NCI-H226 (cell line): Measurements from ENCODE around the gene SLC19A1.
"Not testable (repeated sequence)": the region's sequence is repeated elsewhere in the genome, so short reads cannot be mapped to it uniquely, and the experiment has no call there.

ENCODE experiments used
- DNase-seq: peaks from one replicate; pipeline ENCODE4 v3.0.0-alpha.2; 2015

Gene SLC19A1

GRCh38 chr21:45531393-45532215 lies 10.6 kb downstream of the SLC19A1 start:
- DNase-seq = no peak

- not testable (repeated sequence) for DNase-seq
These were observed 11.2 kb downstream of the SLC19A1 start for GRCh38 chr21:45531114-45531392.

- DNase-seq = no peak
These were observed 11.7 kb downstream of the SLC19A1 start for GRCh38 chr21:45530423-45531113.

GRCh38 chr21:45529785-45530422 lies 12.3 kb downstream of the SLC19A1 start:
- DNase-seq = no peak

GRCh38 chr21:45528981-45529784 lies 13.1 kb downstream of the SLC19A1 start:
- DNase-seq = no peak

- no peak for DNase-seq
These were observed 14.1 kb downstream of the SLC19A1 start for GRCh38 chr21:45528028-45528705.

- DNase-seq = not testable (repeated sequence)
These were observed 14.9 kb downstream of the SLC19A1 start for GRCh38 chr21:45527151-45527999.

GRCh38 chr21:45525910-45526306 lies 16.3 kb downstream of the SLC19A1 start:
- DNase-seq = no peak

- no peak for DNase-seq
These were observed 16.9 kb downstream of the SLC19A1 start for GRCh38 chr21:45525153-45525909.

GRCh38 chr21:45524756-45525152 lies 17.5 kb downstream of the SLC19A1 start:
- DNase-seq = no peak

GRCh38 chr21:45523411-45524101 lies 18.7 kb downstream of the SLC19A1 start:
- DNase-seq = no peak

- no peak for DNase-seq
These were observed 19.3 kb downstream of the SLC19A1 start for GRCh38 chr21:45522986-45523385.

GRCh38 chr21:45522381-45522780 lies 19.9 kb downstream of the SLC19A1 start:
- DNase-seq = no peak

GRCh38 chr21:45521241-45521640 lies 21.0 kb downstream of the SLC19A1 start:
- DNase-seq = no peak

GRCh38 chr21:45519182-45519581 lies 23.1 kb downstream of the SLC19A1 start:
- no peak for DNase-seq

- DNase-seq = no peak
These were observed 23.5 kb downstream of the SLC19A1 start for GRCh38 chr21:45518742-45519141.

- DNase-seq = peak; percentile 33
These were observed 24.8 kb downstream of the SLC19A1 start for GRCh38 chr21:45517249-45518065.

- no peak for DNase-seq
These were observed 25.5 kb downstream of the SLC19A1 start for GRCh38 chr21:45516671-45517151.

GRCh38 chr21:45516071-45516670 lies 26.1 kb downstream of the SLC19A1 start:
- no peak for DNase-seq
